ENCODE measurements around the gene CD244. TPM values are rescaled to one million over a fixed set of nuclear protein-coding genes. Genes with fewer than 3 reads are reported as not detected.

Gene CD244
- total RNA-seq, 1 experiment from 2014 or later, result not detected

GRCh38 chr1:160846281-160846680, 16.4 kb downstream of the CD244 start:
- DNase-seq, result no peak
- H3F3A ChIP-seq (ENCODE audit: insufficient read depth, low read depth), result no peaks in the 10 kb centered on the region
- H4K20me1 ChIP-seq (ENCODE audit: insufficient read depth), result no peaks in the 10 kb centered on the region
- TF ChIP-seq CTCF (conservative IDR thresholded peaks at IDR 0.05) (no peak), EZH2 (IDR thresholded peaks at IDR 0.05; ENCODE audit: low read depth) (no peak)
- H3K4me3 ChIP-seq, result no peak overlapping the region
- no peaks in the 10 kb centered on the region for H3K9me2 ChIP-seq (ENCODE audit: insufficient read depth)
- no peak overlapping the region for H3K4me2 ChIP-seq
- intact Hi-C loops (cut with micrococcal nuclease; ENCODE audit: unreplicated experiment), result no loop called here
- H3K4me1 ChIP-seq (replicated peaks; ENCODE audit: insufficient read depth), result no peaks in the 10 kb centered on the region
- H3K79me2 ChIP-seq (ENCODE audit: low read depth), result no peaks in the 10 kb centered on the region
- CTCF ChIA-PET, result no interaction called here
- POLR2A ChIA-PET (ENCODE audit: unreplicated experiment), result no interaction called here
- H3K27ac ChIP-seq, result no peak overlapping the region
- no peak overlapping the region for H2AFZ ChIP-seq
- H3K27me3 ChIP-seq (ENCODE audit: insufficient read depth, low read depth), result peaks cover 22% of the 10 kb centered on the region
- H3K36me3 ChIP-seq (ENCODE audit: low read depth), result no peaks in the 10 kb centered on the region
- no TSS peak for BruUV-seq (replicated peaks)
- peaks cover 8% of the 10 kb centered on the region; the same call in 1 of the 2 replicates for H3K9me3 ChIP-seq (ENCODE audit: insufficient read depth, low read depth)

GRCh38 chr1:160844447-160845232, 18.0 kb downstream of the CD244 start:
- CTCF ChIA-PET, result interaction anchor here (0.9 kb wide), 1 partner anchor 109 kb away, joined by 3 read pairs; no protein-coding TSS in a partner anchor
- Histone ChIP-seq H3K79me2 (ENCODE audit: low read depth) (no peaks in the 10 kb centered on the region), H3K4me1 (replicated peaks; ENCODE audit: insufficient read depth) (no peaks in the 10 kb centered on the region), H3K27me3 (ENCODE audit: insufficient read depth, low read depth) (peaks cover 12% of the 10 kb centered on the region; the same call in 1 of the 2 replicates), H3K9me3 (ENCODE audit: insufficient read depth, low read depth) (peaks cover 8% of the 10 kb centered on the region; the same call in 1 of the 2 replicates), H3K4me3 (no peak overlapping the region), H3F3A (ENCODE audit: insufficient read depth, low read depth) (no peaks in the 10 kb centered on the region), H3K27ac (no peak overlapping the region), H3K36me3 (ENCODE audit: low read depth) (no peaks in the 10 kb centered on the region), H3K4me2 (no peak overlapping the region), H3K9me2 (ENCODE audit: insufficient read depth) (no peaks in the 10 kb centered on the region), H2AFZ (0 out of 2 replicates have a peak overlapping the region, but pooled peaks have one; percentile 17), H4K20me1 (ENCODE audit: insufficient read depth) (no peaks in the 10 kb centered on the region)
- no peak for DNase-seq
- TF ChIP-seq EZH2 (IDR thresholded peaks at IDR 0.05; ENCODE audit: low read depth) (no peak), CTCF (conservative IDR thresholded peaks at IDR 0.05) (no peak)
- POLR2A ChIA-PET (ENCODE audit: unreplicated experiment), result no interaction called here
- BruUV-seq (replicated peaks), result no TSS peak
- intact Hi-C loops (cut with micrococcal nuclease; ENCODE audit: unreplicated experiment), result no loop called here

GRCh38 chr1:160841079-160841478, 21.6 kb downstream of the CD244 start:
- peaks cover 4% of the 10 kb centered on the region; the same call in 1 of the 2 replicates for H3K4me1 ChIP-seq (replicated peaks; ENCODE audit: insufficient read depth)
- H3K27ac ChIP-seq, result no peak overlapping the region
- no TSS peak for BruUV-seq (replicated peaks)
- H3K9me2 ChIP-seq (ENCODE audit: insufficient read depth), result no peaks in the 10 kb centered on the region
- ChIA-PET POLR2A (ENCODE audit: unreplicated experiment) (no interaction called here), CTCF (no interaction called here)
- H3F3A ChIP-seq (ENCODE audit: insufficient read depth, low read depth), result peaks cover 4% of the 10 kb centered on the region; the same call in 1 of the 2 replicates
- no peak for DNase-seq
- no peaks in the 10 kb centered on the region for H3K27me3 ChIP-seq (ENCODE audit: insufficient read depth, low read depth)
- H3K4me3 ChIP-seq, result no peak overlapping the region
- no peak overlapping the region for H2AFZ ChIP-seq
- intact Hi-C loops (cut with micrococcal nuclease; ENCODE audit: unreplicated experiment), result no loop called here
- no peaks in the 10 kb centered on the region for H4K20me1 ChIP-seq (ENCODE audit: insufficient read depth)
- no peak overlapping the region for H3K4me2 ChIP-seq
- TF ChIP-seq CTCF (conservative IDR thresholded peaks at IDR 0.05), result no peak
- no peak for TF ChIP-seq EZH2 (IDR thresholded peaks at IDR 0.05; ENCODE audit: low read depth)
- no peaks in the 10 kb centered on the region for H3K79me2 ChIP-seq (ENCODE audit: low read depth)
- peaks cover 8% of the 10 kb centered on the region; the same call in 1 of the 2 replicates for H3K9me3 ChIP-seq (ENCODE audit: insufficient read depth, low read depth)
- H3K36me3 ChIP-seq (ENCODE audit: low read depth), result no peaks in the 10 kb centered on the region

All from PC-9 (cell line).